GM19455 (cell line): Measurements from ENCODE around the gene PDHX.
"Not testable (repeated sequence)": the region's sequence is repeated elsewhere in the genome, so short reads cannot be mapped to it uniquely, and the experiment has no call there.

Source experiments
- ATAC-seq: cut with Tn5 transposase; IDR thresholded peaks from one replicate; pipeline ENCODE4 v1.9.1; 2021; ENCODE audit not compliant: unreplicated experiment

Gene PDHX

DNA sequence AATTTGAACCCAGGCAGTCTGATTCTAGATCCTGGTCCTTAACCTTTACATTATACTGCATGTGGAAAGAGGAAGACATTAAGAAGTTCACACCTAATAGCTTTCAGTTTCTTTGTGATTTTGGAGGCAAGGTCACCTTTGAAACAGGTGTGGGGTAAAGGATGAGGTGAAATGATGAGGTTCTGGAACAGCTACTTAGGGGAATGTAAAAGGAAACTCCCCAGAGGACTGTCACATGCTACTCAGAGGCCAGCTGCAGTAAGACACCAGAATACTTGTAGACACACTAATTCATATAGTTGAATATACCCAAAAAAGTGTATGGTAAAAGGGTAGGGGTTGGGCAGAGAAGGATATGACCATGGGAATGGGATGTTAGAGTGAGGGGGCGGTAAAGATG, 5.6 kb upstream of the PDHX start:
- ATAC-seq = no peak

DNA sequence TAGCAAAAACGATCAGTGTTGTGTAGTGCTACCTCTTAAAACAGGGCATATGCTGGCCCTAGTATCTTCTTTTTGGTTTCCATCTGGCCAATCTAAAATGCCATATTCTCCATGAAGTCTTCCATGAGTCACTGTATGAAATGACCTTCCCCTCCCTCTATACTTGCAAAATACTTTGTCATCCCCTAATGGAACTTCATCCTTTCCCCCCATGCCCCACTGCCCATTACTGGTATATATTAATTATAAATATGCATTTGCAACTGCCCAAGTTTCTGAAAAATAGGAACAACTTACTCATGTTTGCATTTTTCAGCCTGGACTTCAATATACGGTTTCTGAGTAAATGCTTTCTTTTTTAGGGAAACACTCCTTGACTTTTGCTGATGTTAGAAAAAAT, 4.7 kb upstream of the PDHX start:
- ATAC-seq = no peak

- not testable (repeated sequence) for ATAC-seq
Observed at GRCh38 chr11:34913556-34913955, 2.9 kb upstream of the PDHX start.

- peak; percentile 19 for ATAC-seq
Observed at GRCh38 chr11:34915136-34916014, 1.0 kb upstream of the PDHX start.

- peak; percentile 27 for ATAC-seq
Observed at GRCh38 chr11:34916843-34917770, 689 bp downstream of the PDHX start.

GRCh38 chr11:34921156-34921555, 4.7 kb downstream of the PDHX start:
- no peak for ATAC-seq

DNA sequence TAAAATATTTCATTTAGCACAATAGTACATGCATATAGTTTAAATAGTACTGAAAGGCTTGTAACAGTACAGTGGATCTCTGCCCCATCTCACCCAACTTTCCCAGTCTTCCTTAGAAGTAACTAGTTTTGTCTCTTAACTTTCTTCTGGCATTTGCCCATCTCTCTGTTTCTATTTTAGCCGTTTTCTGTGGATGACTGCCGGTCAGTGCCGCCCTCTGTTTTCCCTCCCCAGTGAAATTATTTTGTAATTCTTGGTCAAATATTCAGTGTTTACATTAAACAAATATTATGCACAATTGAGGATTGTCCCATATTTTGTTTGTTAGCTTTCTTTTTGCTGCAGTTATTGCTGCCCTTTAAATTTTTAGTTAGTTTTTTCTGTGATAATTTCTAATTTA, 8.3 kb downstream of the PDHX start:
- ATAC-seq = no peak

DNA sequence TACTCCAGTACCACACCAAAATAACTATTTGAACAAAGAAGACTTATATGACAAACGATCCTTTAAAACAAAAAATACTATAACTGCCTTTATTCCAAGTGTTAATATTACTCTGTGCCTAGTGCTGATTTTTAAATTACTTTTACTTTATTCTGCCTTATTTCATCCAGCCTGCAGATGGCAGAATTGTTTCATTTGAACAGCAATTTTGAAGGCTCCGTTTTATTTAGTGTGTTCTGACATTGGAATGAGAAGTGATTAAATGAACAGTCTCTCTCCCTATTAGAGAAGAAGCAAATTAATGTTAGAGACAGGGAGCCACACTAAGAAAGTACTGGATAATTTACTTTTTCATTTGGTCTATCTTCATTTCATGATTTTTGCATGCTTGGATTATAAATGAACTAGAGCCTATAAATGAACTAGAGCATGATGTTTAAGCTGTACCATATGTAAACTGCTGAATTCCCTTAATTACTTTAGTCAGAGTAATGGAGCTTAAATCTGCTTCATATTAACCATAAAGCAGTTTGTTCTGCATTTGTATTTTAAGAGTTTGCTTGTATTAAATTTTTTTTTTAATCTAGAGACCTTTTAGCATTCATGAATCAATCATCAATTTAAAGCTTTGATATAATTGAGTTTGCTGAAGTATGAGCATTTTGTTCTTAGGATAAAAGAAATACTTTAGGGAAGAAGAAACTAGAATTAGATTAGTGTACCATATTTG, 9.8 kb downstream of the PDHX start:
- ATAC-seq = no peak

DNA sequence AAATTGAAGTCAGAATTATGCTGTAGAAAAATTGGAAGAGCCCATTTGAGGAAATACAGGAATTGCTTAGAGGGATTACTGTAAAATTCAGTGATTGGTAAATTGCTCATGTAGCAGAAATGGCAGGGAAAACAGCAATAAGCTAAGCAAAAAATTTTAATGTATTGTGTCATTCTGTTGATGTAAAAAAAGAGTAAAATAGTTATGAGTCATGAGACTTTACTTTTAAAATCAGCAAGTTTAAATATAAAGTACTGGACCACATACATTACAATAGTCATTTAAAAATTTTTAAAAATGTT, 10.4 kb downstream of the PDHX start:
- ATAC-seq = no peak

GRCh38 chr11:34928268-34928959, 12.0 kb downstream of the PDHX start:
- no peak for ATAC-seq

GRCh38 chr11:34928960-34929680, 12.7 kb downstream of the PDHX start:
- no peak for ATAC-seq

DNA sequence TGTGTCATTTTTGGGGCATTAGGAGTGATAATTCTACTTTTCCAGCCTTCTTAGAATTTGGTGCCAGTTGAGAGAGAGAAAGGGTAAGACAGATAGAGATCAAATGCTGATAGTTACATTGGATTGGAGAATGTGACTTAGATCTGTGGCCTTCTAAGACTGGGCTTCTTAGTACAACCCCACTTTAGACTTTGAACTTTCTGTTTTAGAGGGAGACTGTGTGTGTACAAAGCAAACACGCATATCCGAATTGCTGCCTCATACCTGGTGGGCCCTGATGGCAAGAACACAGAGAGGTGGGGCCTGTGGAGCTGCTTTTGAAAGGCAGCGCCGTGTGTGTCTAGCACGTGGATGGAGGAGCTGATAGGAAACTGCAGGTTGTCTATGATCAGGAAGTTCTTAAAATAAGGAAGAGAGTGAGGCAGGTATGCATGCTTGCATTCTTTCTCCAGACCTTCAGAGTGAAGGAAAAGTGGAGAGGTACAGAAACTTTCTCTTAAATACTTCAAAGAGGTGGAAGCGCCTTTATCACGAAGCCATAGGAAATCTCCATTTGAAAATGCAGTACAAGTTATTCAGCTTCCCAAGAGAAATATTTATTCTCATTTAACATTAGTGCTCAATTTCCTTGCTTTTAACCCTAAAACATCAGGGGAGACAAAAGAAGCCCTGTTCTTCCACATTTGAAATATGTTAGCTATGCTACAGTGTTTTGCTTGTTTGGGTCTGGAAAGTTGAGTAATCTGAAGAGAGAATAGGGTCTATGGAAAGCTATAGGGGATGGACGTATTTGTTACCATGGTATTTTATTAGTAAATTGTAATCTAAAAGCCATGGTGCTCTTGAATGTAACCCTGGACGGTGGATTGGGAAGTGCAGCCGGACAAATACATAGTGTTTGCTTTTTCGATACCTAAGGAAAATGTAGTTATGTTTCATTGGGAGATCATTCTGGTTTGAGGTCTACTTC, 13.7 kb downstream of the PDHX start:
- no peak for ATAC-seq

- no peak for ATAC-seq
Observed at GRCh38 chr11:34936945-34937629, 20.7 kb downstream of the PDHX start.

GRCh38 chr11:34938611-34939010, 22.2 kb downstream of the PDHX start:
- ATAC-seq = no peak

DNA sequence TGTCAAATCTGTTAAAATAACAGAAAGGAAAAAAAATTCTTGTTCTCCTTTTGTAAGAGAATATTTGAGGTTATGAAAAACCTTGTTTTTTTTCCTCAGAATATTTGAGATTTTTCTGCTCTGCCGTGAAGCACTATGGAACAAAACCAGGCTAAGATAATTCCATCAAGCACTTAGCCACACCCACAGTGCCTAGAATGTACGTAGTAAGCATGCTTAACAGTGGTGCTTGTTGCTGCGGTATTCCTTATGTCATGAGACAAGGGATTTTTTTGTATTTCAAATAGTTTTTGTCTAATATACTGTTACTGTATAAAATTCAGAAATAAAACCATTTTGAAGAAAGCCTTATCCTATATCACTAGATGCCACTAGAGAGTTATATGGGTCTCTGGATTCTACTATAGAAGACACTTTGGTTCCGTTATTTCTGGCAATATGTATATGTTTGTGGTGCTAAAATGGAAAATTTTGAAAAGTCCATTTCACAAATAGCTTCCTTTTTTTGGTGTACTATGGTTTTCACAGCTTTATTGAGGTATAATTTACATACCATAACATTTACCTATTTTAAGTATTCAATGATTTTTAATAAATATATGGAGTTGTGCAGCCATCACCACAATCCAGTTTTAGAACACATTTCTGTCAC, 23.7 kb downstream of the PDHX start:
- no peak for ATAC-seq

- ATAC-seq = no peak
Observed at GRCh38 chr11:34941688-34942087, 25.3 kb downstream of the PDHX start.

DNA sequence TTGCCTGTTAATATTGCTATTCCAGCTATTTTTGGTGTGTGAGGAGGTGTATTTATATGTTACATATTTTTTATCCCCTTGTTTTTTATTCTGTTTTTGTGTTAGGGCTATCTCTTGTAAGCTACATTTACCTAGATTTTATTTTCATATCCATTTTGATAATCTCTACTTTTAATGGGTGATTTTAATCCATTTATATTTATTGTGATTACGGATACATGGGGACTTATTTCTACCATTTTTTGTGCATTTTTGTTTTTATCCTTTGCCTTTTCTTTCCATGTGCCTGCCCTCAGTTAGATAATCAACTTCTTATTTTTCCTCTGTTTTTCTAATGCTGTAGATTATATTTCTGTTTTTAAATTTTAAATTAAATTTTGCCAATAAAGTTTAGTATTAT, 28.3 kb downstream of the PDHX start:
- no peak for ATAC-seq

DNA sequence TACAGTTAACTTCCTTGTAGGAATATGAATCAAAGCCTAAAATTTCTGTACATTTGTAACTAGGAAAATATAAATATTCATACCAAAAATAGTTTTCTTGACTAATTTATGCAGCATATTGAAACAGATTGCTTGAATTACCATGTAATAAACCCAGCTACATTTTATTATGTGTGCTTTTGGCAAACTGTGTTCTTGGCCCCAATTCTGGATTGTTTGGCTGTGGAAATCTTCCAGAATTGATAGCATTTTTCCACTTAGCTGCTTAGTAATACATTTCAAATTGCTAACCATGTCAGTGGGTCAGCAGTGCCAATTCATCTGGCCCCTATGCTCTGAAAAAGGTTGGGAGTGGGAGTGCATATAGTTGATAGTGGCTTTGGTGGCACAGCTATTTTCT, 32.3 kb downstream of the PDHX start:
- no peak for ATAC-seq
